ENCODE data around the gene ELP2.
A peak's percentile ranks its signal among the peaks of the same experiment; 100 is the strongest.

Gene ELP2

DNA sequence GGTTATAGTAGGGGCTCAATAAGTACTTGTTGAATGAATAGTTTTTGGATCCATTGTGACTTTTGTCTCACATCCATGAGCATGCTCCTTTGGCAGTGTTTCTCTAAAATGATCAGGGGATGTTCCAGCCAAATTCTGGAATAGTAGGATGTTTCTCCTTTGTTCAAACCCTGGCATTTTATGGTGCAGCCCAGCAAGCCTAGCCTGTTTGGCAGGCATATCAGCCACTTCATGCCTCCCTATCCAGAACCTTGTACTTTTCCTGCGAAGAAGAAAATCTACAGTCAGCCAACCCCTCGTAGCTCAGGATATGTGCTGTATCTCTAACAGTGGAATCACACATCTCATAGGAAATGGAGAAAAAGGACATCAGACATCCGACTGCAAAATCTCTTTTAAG, 35.3 kb upstream of the ELP2 start:
- no peak overlapping the region for H3K4me3 ChIP-seq (ENCODE audit: control insufficient read depth, low read depth, low read length)
- no peak for DNase-seq (ENCODE audit: low read depth)
- TF ChIP-seq, protein P1, sequence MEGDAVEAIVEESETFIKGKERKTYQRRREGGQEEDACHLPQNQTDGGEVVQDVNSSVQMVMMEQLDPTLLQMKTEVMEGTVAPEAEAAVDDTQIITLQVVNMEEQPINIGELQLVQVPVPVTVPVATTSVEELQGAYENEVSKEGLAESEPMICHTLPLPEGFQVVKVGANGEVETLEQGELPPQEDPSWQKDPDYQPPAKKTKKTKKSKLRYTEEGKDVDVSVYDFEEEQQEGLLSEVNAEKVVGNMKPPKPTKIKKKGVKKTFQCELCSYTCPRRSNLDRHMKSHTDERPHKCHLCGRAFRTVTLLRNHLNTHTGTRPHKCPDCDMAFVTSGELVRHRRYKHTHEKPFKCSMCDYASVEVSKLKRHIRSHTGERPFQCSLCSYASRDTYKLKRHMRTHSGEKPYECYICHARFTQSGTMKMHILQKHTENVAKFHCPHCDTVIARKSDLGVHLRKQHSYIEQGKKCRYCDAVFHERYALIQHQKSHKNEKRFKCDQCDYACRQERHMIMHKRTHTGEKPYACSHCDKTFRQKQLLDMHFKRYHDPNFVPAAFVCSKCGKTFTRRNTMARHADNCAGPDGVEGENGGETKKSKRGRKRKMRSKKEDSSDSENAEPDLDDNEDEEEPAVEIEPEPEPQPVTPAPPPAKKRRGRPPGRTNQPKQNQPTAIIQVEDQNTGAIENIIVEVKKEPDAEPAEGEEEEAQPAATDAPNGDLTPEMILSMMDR (IDR thresholded peaks at IDR 0.05; ENCODE audit: control insufficient read depth, insufficient read depth, low read depth, low read length, missing control alignments): no peak

DNA sequence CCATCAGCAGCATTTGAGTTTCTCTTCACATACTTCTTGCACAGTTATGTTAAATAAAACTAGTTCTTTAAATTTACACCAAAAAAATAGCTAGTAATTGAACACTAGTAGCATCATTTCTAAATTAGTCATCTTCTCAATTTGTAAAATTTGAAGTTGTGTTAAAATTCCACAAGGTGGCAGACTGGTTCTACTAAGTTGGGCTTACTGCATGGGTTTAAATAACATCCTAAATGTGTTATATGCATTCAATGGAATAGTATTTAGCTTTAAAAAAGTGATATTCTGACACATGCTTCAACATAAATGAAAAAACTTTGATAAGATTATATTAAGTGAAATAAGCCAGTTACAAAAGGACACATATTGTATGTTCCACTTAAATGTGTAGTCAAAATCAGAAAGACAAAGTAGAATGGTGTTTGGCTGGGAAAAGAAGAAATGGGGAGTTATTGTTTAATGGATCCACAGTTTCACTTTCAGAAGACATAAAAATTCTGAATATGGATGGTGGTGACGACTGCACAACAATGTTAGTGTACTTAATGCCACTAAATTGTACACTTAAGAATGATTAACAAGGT, 33.7 kb upstream of the ELP2 start:
- TF ChIP-seq, protein P1 (IDR thresholded peaks at IDR 0.05; ENCODE audit: control insufficient read depth, insufficient read depth, low read depth, low read length, missing control alignments): peak; percentile 46
- H3K4me3 ChIP-seq (ENCODE audit: control insufficient read depth, low read depth, low read length): no peak overlapping the region
- DNase-seq (ENCODE audit: low read depth): peak; percentile 58

- no peak for DNase-seq (ENCODE audit: low read depth)
- TF ChIP-seq, protein P1 (IDR thresholded peaks at IDR 0.05; ENCODE audit: control insufficient read depth, insufficient read depth, low read depth, low read length, missing control alignments): no peak
- no peak overlapping the region for H3K4me3 ChIP-seq (ENCODE audit: control insufficient read depth, low read depth, low read length)
Measured at GRCh38 chr18:36096955-36097354, 32.7 kb upstream of the ELP2 start.

DNA sequence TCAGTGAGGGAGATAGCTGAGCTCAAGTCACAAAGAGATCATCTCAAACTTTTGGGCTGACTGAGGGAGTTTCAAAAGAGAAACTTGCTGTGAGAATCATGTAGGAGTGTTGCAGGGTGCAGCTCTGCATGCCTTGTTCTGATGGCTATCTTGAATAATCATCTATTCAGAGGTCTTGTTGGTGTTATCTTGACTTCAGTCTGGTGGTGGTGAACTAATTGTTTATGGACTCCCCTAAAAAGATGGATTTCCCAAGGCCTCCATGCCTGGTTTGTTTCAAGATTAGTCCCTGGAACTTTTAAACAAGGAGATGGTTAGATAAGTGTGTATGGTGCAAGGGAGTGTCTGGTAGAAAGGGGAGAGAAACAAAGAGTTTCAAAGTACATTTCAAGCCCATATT, 30.4 kb upstream of the ELP2 start:
- TF ChIP-seq, protein P1 (IDR thresholded peaks at IDR 0.05; ENCODE audit: control insufficient read depth, insufficient read depth, low read depth, low read length, missing control alignments): no peak
- H3K4me3 ChIP-seq (ENCODE audit: control insufficient read depth, low read depth, low read length): no peak overlapping the region
- DNase-seq (ENCODE audit: low read depth): no peak

- DNase-seq (ENCODE audit: low read depth): no peak
- TF ChIP-seq, protein P1 (IDR thresholded peaks at IDR 0.05; ENCODE audit: control insufficient read depth, insufficient read depth, low read depth, low read length, missing control alignments): no peak
- H3K4me3 ChIP-seq (ENCODE audit: control insufficient read depth, low read depth, low read length): no peak overlapping the region
Measured at GRCh38 chr18:36101943-36102342, 27.8 kb upstream of the ELP2 start.

DNA sequence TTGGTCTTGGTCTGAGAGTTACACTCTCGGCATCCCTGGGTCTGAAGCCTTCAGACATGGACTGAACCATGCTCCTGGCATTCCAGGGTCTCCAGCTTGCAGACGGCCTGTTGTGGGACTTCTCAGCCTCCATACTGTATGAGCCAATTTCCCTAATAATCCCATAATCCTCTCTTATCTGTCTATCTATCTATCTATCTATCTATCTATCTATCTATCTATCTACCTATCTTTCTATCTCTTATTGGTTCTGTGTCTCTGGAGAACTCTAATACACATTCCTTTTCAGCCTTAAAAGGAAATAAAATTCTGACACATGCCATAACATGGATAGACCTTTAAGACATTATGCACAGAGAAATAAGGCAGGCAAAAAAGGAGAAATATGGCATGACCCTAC, 24.9 kb upstream of the ELP2 start:
- no peak for DNase-seq (ENCODE audit: low read depth)
- TF ChIP-seq, protein P1 (IDR thresholded peaks at IDR 0.05; ENCODE audit: control insufficient read depth, insufficient read depth, low read depth, low read length, missing control alignments): no peak

GRCh38 chr18:36107477-36107876, 22.2 kb upstream of the ELP2 start:
- no peak for DNase-seq (ENCODE audit: low read depth)
- TF ChIP-seq, protein P1 (IDR thresholded peaks at IDR 0.05; ENCODE audit: control insufficient read depth, insufficient read depth, low read depth, low read length, missing control alignments): no peak
- H3K4me3 ChIP-seq (ENCODE audit: control insufficient read depth, low read depth, low read length): no peak overlapping the region

More for the DNA sequence above, 24.9 kb upstream of the ELP2 start:
- no peak overlapping the region for H3K4me3 ChIP-seq (ENCODE audit: control insufficient read depth, low read depth, low read length)
